H1 (cell line): ENCODE measurements around the gene TSPAN5.

Source experiments
- EZH2 ChIP-seq: fragments of 200-600 bp; sonication (generic); IDR thresholded peaks from 2 replicates; pipeline ENCODE4 v1.7.1; 2012; ENCODE audit warnings: low read depth, mild to moderate bottlenecking, moderate library complexity, low read length, inconsistent platforms; ENCODE audit not compliant: severe bottlenecking
- FOSL1 ChIP-seq: IDR thresholded peaks from 2 replicates; pipeline ENCODE4 v1.6.1; 2011; ENCODE audit warnings: mild to moderate bottlenecking, low read depth, low read length, moderate library complexity; ENCODE audit not compliant: insufficient read depth
- HDAC6 ChIP-seq: IDR thresholded peaks from one replicate; pipeline ENCODE4 v1.7.1; 2012; ENCODE audit warnings: low read depth, mild to moderate bottlenecking, inconsistent platforms, low read length, moderate library complexity
- JUN ChIP-seq: IDR thresholded peaks from 2 replicates; pipeline ENCODE4 v1.6.1; 2011; ENCODE audit warnings: low read depth, mild to moderate bottlenecking, improper control_type of control experiment, low read length
- JUND ChIP-seq: IDR thresholded peaks from 2 replicates; pipeline ENCODE4 v1.6.1; 2011; ENCODE audit warnings: mild to moderate bottlenecking, improper control_type of control experiment, low read length
- KDM5A ChIP-seq: fragments of 200-600 bp; IDR thresholded peaks from 2 replicates; pipeline ENCODE4 v1.7.1; 2012; ENCODE audit warnings: mild to moderate bottlenecking, low read length, inconsistent platforms, mixed read lengths
- POLR2A ChIP-seq, 2 experiments: IDR thresholded peaks; 1 replicate in 1 of 2; 2 replicates in 1 of 2; pipeline ENCODE4 v1.6.1; 2011; ENCODE audit warnings: low read depth in 2 of 2, low read length in 2 of 2, mild to moderate bottlenecking in 2 of 2; ENCODE audit errors: control extremely low read depth in 1 of 2
- RNF2 ChIP-seq: fragments of 200-900, 300-1000 bp; sonication (generic); IDR thresholded peaks from 2 replicates; pipeline ENCODE4 v1.7.1; 2016; ENCODE audit warnings: borderline replicate concordance, low read depth, mild to moderate bottlenecking, antibody characterized with exemption, low read length; ENCODE audit not compliant: poor library complexity, severe bottlenecking; ENCODE audit errors: missing control alignments
- TF ChIP-seq, protein P1 (sequence below), 3 experiments: IDR thresholded peaks; 1 replicate in 2 of 3; 2 replicates in 1 of 3; pipeline versions ENCODE4 v1.5.1 to v1.6.1; 2011; ENCODE audit warnings: low read length in 3 of 3, mild to moderate bottlenecking in 3 of 3, inconsistent platforms in 2 of 3, low read depth in 1 of 3, moderate library complexity in 1 of 3; ENCODE audit not compliant: insufficient read depth in 1 of 3; ENCODE audit errors: control extremely low read depth in 1 of 3
- TF ChIP-seq, protein P2 (sequence below): IDR thresholded peaks from 2 replicates; pipeline ENCODE4 v1.6.1; 2012; ENCODE audit warnings: inconsistent platforms

DNA sequence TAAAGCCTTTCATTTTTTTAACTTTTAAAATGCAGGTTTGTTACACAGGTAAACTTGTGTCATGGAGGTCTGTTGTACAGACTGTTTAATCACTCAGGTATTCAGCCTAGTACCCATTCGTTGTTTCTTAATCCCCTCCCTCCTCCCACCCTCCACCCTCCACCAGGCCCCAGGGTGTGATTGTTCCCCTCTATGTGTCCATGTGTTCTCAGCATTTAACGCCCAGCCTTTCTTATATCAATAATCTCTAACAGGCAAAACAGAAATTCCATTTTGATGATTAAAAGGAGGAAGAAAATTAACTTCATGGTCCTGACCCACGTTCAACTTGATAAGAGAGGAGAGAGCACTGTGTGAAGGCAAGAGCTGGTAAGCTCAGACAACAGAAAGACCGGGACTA lies 75.1 kb downstream of the TSPAN5 start:
- TF ChIP-seq, protein P1, sequence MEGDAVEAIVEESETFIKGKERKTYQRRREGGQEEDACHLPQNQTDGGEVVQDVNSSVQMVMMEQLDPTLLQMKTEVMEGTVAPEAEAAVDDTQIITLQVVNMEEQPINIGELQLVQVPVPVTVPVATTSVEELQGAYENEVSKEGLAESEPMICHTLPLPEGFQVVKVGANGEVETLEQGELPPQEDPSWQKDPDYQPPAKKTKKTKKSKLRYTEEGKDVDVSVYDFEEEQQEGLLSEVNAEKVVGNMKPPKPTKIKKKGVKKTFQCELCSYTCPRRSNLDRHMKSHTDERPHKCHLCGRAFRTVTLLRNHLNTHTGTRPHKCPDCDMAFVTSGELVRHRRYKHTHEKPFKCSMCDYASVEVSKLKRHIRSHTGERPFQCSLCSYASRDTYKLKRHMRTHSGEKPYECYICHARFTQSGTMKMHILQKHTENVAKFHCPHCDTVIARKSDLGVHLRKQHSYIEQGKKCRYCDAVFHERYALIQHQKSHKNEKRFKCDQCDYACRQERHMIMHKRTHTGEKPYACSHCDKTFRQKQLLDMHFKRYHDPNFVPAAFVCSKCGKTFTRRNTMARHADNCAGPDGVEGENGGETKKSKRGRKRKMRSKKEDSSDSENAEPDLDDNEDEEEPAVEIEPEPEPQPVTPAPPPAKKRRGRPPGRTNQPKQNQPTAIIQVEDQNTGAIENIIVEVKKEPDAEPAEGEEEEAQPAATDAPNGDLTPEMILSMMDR (IDR thresholded peaks at IDR 0.05; ENCODE audit: control extremely low read depth in 1 of 3, insufficient read depth in 1 of 3, low read depth in 1 of 3, low read length in 3 of 3): no peak
- TF ChIP-seq JUND: no peak
- no peak for TF ChIP-seq RNF2
- TF ChIP-seq EZH2: no peak
- TF ChIP-seq POLR2A (IDR thresholded peaks at IDR 0.05; ENCODE audit: control extremely low read depth in 1 of 2, low read depth in 2 of 2, low read length in 2 of 2): no peak
- no peak for TF ChIP-seq HDAC6
- TF ChIP-seq, protein P2, sequence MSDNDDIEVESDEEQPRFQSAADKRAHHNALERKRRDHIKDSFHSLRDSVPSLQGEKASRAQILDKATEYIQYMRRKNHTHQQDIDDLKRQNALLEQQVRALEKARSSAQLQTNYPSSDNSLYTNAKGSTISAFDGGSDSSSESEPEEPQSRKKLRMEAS: no peak
- TF ChIP-seq KDM5A: no peak
- TF ChIP-seq JUN: no peak
- TF ChIP-seq FOSL1: no peak
